ENCODE results near the gene MAGI3.

DNA sequence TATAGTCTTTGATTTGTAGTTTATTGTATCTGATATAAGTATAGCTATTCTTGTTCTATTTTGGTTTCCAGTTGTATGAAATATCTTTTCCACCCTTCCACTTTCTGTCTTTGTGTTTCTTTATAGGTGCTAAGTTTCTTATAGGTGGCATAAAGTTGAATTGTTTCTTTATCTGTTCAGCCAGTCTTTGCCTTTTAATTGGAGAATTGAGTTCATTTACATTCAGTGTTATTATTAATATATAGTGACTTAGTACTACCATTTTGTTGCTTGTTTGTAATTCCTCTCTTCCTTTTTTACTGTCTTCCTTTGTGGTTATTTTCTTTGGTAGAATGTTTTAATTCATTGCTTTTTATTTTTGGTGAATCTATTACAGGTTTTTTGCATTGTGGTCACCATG, 77.7 kb downstream of the MAGI3 start:
- no peak for TF ChIP-seq POLR2A (IDR thresholded peaks at IDR 0.05)
- TF ChIP-seq, protein P1, sequence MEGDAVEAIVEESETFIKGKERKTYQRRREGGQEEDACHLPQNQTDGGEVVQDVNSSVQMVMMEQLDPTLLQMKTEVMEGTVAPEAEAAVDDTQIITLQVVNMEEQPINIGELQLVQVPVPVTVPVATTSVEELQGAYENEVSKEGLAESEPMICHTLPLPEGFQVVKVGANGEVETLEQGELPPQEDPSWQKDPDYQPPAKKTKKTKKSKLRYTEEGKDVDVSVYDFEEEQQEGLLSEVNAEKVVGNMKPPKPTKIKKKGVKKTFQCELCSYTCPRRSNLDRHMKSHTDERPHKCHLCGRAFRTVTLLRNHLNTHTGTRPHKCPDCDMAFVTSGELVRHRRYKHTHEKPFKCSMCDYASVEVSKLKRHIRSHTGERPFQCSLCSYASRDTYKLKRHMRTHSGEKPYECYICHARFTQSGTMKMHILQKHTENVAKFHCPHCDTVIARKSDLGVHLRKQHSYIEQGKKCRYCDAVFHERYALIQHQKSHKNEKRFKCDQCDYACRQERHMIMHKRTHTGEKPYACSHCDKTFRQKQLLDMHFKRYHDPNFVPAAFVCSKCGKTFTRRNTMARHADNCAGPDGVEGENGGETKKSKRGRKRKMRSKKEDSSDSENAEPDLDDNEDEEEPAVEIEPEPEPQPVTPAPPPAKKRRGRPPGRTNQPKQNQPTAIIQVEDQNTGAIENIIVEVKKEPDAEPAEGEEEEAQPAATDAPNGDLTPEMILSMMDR (IDR thresholded peaks at IDR 0.05) = no peak
- TF ChIP-seq EP300 (IDR thresholded peaks at IDR 0.05) = no peak
